Colonic mucosa (tissue), 4 donors: ENCODE measurements around the gene SDR39U1. TPM values are rescaled to one million over a fixed set of nuclear protein-coding genes. Genes with fewer than 3 reads are reported as not detected.

Experiments used
- DNase-seq: peaks from one replicate; pipeline ENCODE4 v3.0.0-alpha.2; 2020
- H3K27ac ChIP-seq: fragments of 200-600 bp; one replicate; pipeline ENCODE4 v1.8.0; 2021
- H3K27me3 ChIP-seq: fragments of 200-600 bp; one replicate; pipeline ENCODE4 v1.8.0; 2021
- H3K36me3 ChIP-seq: fragments of 200-600 bp; one replicate; pipeline ENCODE4 v1.8.0; 2021
- H3K4me1 ChIP-seq: fragments of 200-600 bp; one replicate; pipeline ENCODE4 v1.8.0; 2021; ENCODE audit warnings: mild to moderate bottlenecking
- H3K4me3 ChIP-seq: fragments of 200-600 bp; one replicate; pipeline ENCODE4 v1.8.0; 2021
- H3K9ac ChIP-seq, 2 donors: one replicate each; pipeline ENCODE4 v1.7.0; 2013; ENCODE audit warnings: control low read depth in 2 of 2, low read depth in 2 of 2, low read length in 2 of 2
- H3K9me3 ChIP-seq: fragments of 200-600 bp; one replicate; pipeline ENCODE4 v1.8.0; 2021
- intact Hi-C: fragments of 100-400 bp; cut with DNase I; formaldehyde crosslinking; loops from one replicate; pipeline ENCODE4 v1.14.1; 2022
- total RNA-seq, 2 donors: library from RNA; stranded (reverse); fragmentation: NEBNext Ultra II Directional in 1 of 2; extraction: Animal tissue kit (Norgen Biotek cat#: 25700) in 1 of 2; gene quantifications; one replicate each; pipeline ENCODE4 v1.2.1, GENCODE V29; 2021
- TF ChIP-seq, protein P1 (sequence below): fragments of 200-600 bp; IDR thresholded peaks from one replicate; pipeline ENCODE4 v1.8.0; 2022; ENCODE audit warnings: antibody characterized with exemption, mild to moderate bottlenecking
- donor health status: healthy.
- donor health status: DM: no; HTN: no; CAD: no.
- donor health status: DM: no; HTN: no; CAD: no.

The SDR39U1 gene
- total RNA-seq, 2 donors from 2014 or later, result 32.5 to 40.9 TPM

DNA sequence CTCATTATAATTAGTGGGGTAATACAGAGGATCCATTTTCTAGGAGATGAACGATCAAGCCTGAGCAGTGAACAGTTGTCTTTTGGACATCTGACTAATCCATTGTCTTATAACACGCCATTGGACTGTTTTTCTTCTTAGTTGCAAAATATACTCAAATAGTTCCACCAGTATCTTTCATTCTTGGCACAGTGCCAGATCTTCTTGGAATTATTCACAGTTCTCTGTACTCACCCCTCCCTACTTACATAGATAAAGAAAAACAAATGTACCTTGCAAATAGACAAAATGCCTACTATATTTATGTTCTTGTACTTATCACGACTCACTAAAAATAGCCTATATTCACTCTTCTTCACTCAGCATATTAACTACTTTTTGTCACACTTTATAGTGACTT is 16.9 kb downstream of the SDR39U1 start:
- no peak overlapping the region for H3K4me3 ChIP-seq
- intact Hi-C loops, result no loop called here
- TF ChIP-seq, protein P1, sequence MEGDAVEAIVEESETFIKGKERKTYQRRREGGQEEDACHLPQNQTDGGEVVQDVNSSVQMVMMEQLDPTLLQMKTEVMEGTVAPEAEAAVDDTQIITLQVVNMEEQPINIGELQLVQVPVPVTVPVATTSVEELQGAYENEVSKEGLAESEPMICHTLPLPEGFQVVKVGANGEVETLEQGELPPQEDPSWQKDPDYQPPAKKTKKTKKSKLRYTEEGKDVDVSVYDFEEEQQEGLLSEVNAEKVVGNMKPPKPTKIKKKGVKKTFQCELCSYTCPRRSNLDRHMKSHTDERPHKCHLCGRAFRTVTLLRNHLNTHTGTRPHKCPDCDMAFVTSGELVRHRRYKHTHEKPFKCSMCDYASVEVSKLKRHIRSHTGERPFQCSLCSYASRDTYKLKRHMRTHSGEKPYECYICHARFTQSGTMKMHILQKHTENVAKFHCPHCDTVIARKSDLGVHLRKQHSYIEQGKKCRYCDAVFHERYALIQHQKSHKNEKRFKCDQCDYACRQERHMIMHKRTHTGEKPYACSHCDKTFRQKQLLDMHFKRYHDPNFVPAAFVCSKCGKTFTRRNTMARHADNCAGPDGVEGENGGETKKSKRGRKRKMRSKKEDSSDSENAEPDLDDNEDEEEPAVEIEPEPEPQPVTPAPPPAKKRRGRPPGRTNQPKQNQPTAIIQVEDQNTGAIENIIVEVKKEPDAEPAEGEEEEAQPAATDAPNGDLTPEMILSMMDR, result no peak
- H3K4me1 ChIP-seq, result peaks cover 16% of the 10 kb centered on the region
- no peaks in the 10 kb centered on the region for H3K36me3 ChIP-seq
- no peak for DNase-seq
- H3K9ac ChIP-seq, result no peak overlapping the region
- H3K27me3 ChIP-seq, result no peaks in the 10 kb centered on the region
- peak overlapping the region; percentile 79 for H3K27ac ChIP-seq
- H3K9me3 ChIP-seq, result no peaks in the 10 kb centered on the region

DNA sequence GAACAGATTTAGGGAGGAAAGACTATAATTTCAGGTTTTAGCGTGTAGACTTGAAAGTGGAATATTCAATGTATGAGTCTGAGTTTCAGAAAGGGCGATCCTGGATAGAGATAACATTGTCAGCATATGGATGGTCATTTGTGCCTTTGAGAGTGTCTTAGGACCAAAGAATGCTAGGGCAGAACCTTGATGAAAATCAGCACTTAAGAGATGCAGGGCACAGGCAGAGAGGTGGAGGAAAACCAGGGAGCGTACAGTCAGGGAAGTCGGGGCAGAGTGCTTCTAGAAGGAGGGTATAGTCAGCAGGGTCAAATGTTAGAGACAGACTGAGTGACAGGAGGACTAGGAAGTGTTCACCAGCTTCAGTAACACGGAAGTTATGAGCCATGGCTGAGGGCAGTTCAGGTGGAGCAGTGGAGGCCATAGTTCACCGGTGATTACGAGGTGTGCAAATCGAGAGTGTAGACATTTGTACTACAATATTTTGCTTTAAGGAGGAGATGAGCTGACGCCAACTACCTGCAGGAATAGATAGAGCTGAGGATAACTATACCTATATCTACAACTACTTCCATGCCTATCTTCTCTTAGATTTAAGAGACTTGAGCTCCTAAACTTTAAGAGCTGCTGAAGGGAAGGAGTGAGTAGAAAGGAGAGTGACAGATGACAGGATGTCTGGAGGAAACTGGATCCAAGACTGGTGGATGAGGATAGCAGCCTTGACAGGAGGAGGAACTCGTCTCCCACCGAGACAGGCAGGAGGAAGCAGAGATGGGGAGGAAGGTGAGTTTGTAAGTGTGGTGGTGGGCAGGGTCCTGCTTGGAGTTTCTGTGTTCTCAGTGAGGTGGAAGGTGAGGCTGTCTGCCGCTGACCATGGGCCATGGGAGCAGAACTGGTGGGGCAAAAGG is 19.6 kb downstream of the SDR39U1 start:
- peak overlapping the region; percentile 14 for H3K4me3 ChIP-seq
- peaks cover 18% of the 10 kb centered on the region for H3K4me1 ChIP-seq
- peak; percentile 78 for DNase-seq

DNA sequence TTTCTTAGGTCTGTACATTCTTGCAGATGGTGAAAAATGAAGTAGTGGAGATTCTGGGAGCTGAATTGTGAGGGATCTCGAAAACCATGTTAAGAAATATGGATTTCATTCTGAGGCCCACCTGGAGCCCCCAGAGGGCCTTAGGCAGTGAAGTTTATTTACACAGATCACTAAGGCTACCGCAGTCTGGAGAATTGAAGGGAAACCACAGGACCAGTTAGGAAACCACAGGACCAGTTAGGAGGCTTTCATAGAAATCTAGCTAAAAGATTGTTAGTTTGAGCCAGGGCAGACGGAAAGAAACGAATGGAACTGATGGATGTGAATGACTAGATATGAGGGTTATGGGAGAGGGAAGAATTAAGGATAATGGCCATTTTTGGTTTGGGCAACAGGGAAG is 20.3 kb downstream of the SDR39U1 start:
- Histone ChIP-seq H3K27me3 (no peaks in the 10 kb centered on the region), H3K36me3 (no peaks in the 10 kb centered on the region), H3K4me3 (no peak overlapping the region), H3K9ac (no peak overlapping the region), H3K27ac (peak overlapping the region; percentile 75), H3K4me1 (peaks cover 13% of the 10 kb centered on the region), H3K9me3 (no peaks in the 10 kb centered on the region)
- TF ChIP-seq, protein P1, result no peak
- intact Hi-C loops, result no loop called here
- DNase-seq, result no peak

More for the DNA sequence above, 19.6 kb downstream of the SDR39U1 start:
- Histone ChIP-seq H3K9me3 (no peaks in the 10 kb centered on the region), H3K27me3 (no peaks in the 10 kb centered on the region), H3K36me3 (no peaks in the 10 kb centered on the region), H3K9ac (peak overlapping the region; percentile 52 to 74), H3K27ac (peak overlapping the region; percentile 75)
- TF ChIP-seq, protein P1, result no peak
- intact Hi-C loops, result no loop called here

DNA sequence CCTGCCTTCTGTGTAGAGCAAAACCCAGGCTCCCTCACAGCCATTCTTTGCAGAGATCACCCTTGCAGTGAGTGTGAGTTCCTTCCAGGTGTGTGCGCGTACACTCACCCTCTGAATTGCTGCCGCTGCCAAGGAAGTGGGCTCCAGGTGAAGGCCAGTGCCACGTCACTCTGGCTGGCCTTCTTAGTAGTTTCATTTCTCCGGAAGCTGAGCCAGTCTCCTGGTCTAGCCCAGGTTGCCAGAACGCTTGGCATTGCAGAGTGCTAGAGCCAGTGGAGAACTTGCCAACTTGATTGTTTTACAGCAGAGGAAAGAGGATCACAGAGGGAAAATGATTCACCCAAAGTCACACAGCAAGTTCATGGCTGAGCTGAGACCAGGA is 24.1 kb downstream of the SDR39U1 start:
- H3K4me1 ChIP-seq, result peaks cover 4% of the 10 kb centered on the region
- DNase-seq, result peak; percentile 63
- H3K4me3 ChIP-seq, result no peak overlapping the region
- TF ChIP-seq, protein P1, result no peak
- no peaks in the 10 kb centered on the region for H3K9me3 ChIP-seq
- peak overlapping the region; percentile 72 for H3K27ac ChIP-seq
- H3K9ac ChIP-seq, result peak overlapping the region in 1 of 2 donors; percentile 28
- no peaks in the 10 kb centered on the region for H3K36me3 ChIP-seq
- no peaks in the 10 kb centered on the region for H3K27me3 ChIP-seq
- intact Hi-C loops, result no loop called here

DNA sequence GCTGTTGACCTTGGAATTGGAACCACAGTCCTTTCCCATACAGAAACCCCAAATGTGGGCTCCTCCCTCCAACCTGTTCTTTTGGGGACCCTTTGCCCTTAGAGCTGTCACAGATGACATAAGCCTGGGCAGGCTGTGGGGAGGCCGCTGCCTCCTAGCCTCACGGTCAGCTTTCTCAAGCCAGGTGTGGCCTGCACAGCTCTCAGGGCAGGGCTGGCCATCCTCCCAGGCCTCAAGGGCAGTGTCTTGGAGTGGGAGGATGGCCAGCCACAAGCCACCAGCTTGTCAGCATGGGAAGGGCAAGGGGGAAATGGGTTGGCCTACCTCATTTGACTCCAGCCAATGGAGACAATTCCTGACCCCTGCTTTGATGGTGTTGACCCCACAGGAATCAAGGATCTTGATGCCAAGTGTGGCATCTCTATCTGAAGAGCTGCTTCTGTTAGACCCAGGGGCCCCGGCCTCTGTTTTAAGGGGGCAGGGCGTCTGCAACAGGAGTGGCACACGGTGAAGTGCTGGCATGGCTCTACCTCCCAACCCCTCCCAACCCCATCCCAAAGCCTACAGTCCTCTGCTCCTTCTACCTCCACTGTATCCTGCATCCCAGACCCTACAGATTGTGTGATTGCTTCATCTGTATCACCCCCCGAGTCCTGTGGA is 24.6 kb downstream of the SDR39U1 start:
- Histone ChIP-seq H3K4me3 (no peak overlapping the region), H3K36me3 (no peaks in the 10 kb centered on the region), H3K9ac (peak overlapping the region in 1 of 2 donors; percentile 28), H3K4me1 (peaks cover 4% of the 10 kb centered on the region), H3K9me3 (no peaks in the 10 kb centered on the region), H3K27me3 (no peaks in the 10 kb centered on the region), H3K27ac (peak overlapping the region; percentile 72)
- DNase-seq, result no peak
- intact Hi-C loops, result no loop called here
- TF ChIP-seq, protein P1, result no peak
